GM23338 (cell line): ENCODE data around the gene VPS37B. TPM values are rescaled to one million over a fixed set of nuclear protein-coding genes. Genes with fewer than 3 reads are reported as not detected.

Source experiments
- ATAC-seq: fragments of 200-7000 bp; cut with Tn5 transposase; 3 replicates; pipeline ENCODE4 v1.9.1; 2020
- DNase-seq: peaks from one replicate; pipeline ENCODE4 v3.0.0-alpha.2; 2015; ENCODE audit warnings: low spot score
- H2AFZ ChIP-seq: fragments of 200-600 bp; sonication (generic); 2 replicates; pipeline ENCODE4 v1.8.0; 2016; ENCODE audit warnings: antibody characterized with exemption, mild to moderate bottlenecking, moderate library complexity
- H3F3A ChIP-seq: fragments of 200-600 bp; sonication (generic); replicated peaks from 2 replicates; pipeline ENCODE4 v1.8.0; 2017; ENCODE audit warnings: antibody characterized with exemption, mixed run types, low read depth
- H3K27ac ChIP-seq: fragments of 200-600 bp; sonication (generic); 2 replicates; pipeline ENCODE4 v1.6.1; 2016; ENCODE audit warnings: low read depth
- H3K27me3 ChIP-seq: fragments of 200-600 bp; sonication (generic); 2 replicates; pipeline ENCODE4 v1.8.0; 2016; ENCODE audit warnings: mild to moderate bottlenecking, mixed run types, moderate library complexity; ENCODE audit not compliant: insufficient read depth
- H3K36me3 ChIP-seq: fragments of 200-600 bp; sonication (generic); 2 replicates; pipeline ENCODE4 v1.8.0; 2016; ENCODE audit warnings: mild to moderate bottlenecking; ENCODE audit not compliant: insufficient read depth
- H3K4me1 ChIP-seq: fragments of 200-600 bp; sonication (generic); 2 replicates; pipeline ENCODE4 v1.8.0; 2016; ENCODE audit warnings: mild to moderate bottlenecking, moderate library complexity; ENCODE audit not compliant: insufficient read depth
- H3K4me2 ChIP-seq: fragments of 200-600 bp; sonication (generic); 2 replicates; pipeline ENCODE4 v1.7.1; 2017; ENCODE audit warnings: mixed run types
- H3K4me3 ChIP-seq: fragments of 200-600 bp; sonication (generic); 2 replicates; pipeline ENCODE4 v1.6.1; 2016; ENCODE audit warnings: mixed run types
- H3K79me2 ChIP-seq: fragments of 200-600 bp; sonication (generic); replicated peaks from 2 replicates; pipeline ENCODE4 v1.8.0; 2017; ENCODE audit warnings: mild to moderate bottlenecking; ENCODE audit not compliant: insufficient read depth
- H3K9me2 ChIP-seq: fragments of 200-600 bp; sonication (generic); 2 replicates; pipeline ENCODE4 v1.8.0; 2017; ENCODE audit not compliant: insufficient read depth
- H4K20me1 ChIP-seq: fragments of 200-600 bp; sonication (generic); replicated peaks from 2 replicates; pipeline ENCODE4 v1.8.0; 2017; ENCODE audit warnings: mild to moderate bottlenecking; ENCODE audit not compliant: insufficient read depth
- H3K27ac Mint-ChIP-seq: 2 replicates; pipeline ENCODE4 v1.8.0; 2020; ENCODE audit warnings: inconsistent platforms, mild to moderate bottlenecking, moderate library complexity, mixed read lengths
- H3K27me3 Mint-ChIP-seq: 3 replicates; pipeline ENCODE4 v1.8.0; 2022; ENCODE audit warnings: low read depth, mild to moderate bottlenecking, moderate library complexity, mixed read lengths, inconsistent platforms; ENCODE audit not compliant: insufficient read depth, poor library complexity
- H3K36me3 Mint-ChIP-seq: 3 replicates; pipeline ENCODE4 v1.8.0; 2021; ENCODE audit warnings: low read depth, mild to moderate bottlenecking, inconsistent platforms, moderate library complexity, mixed read lengths
- H3K4me1 Mint-ChIP-seq: 3 replicates; pipeline ENCODE4 v1.8.0; 2020; ENCODE audit warnings: mild to moderate bottlenecking, inconsistent platforms, mixed read lengths
- H3K4me3 Mint-ChIP-seq: 3 replicates; pipeline ENCODE4 v1.8.0; 2021; ENCODE audit warnings: moderate library complexity, mild to moderate bottlenecking, inconsistent platforms, mixed read lengths
- H3K9me3 Mint-ChIP-seq: 3 replicates; pipeline ENCODE4 v1.8.0; 2020; ENCODE audit warnings: moderate library complexity, mild to moderate bottlenecking, inconsistent platforms, mixed read lengths
- CREB1 ChIP-seq: fragments of 250-450 bp; sonication (Bioruptor Pico); IDR thresholded peaks from 2 replicates; pipeline ENCODE4 v1.5.0; 2020; ENCODE audit warnings: low read depth, mild to moderate bottlenecking, moderate library complexity
- CTCF ChIP-seq, 2 experiments: fragments of 200-600 bp in 1 of 2; sonication (generic) in 1 of 2; conservative IDR thresholded peaks; 2 replicates each; pipeline versions ENCODE4 v1.5.1 to v1.6.1; 2016 to 2017; ENCODE audit warnings: antibody characterized with exemption in 2 of 2, low read depth in 2 of 2, mild to moderate bottlenecking in 2 of 2, moderate library complexity in 1 of 2
- ETS1 ChIP-seq: IDR thresholded peaks from 2 replicates; pipeline ENCODE4 v1.6.1; 2016; ENCODE audit warnings: antibody characterized with exemption
- EZH2 ChIP-seq: fragments of 200-600 bp; sonication (generic); IDR thresholded peaks from one replicate; pipeline ENCODE4 v1.8.0; 2017; ENCODE audit warnings: antibody characterized with exemption, mild to moderate bottlenecking, low read depth; ENCODE audit not compliant: unreplicated experiment
- EZH2phosphoT487 ChIP-seq: fragments of 200-600 bp; sonication (generic); IDR thresholded peaks from one replicate; pipeline ENCODE4 v1.8.1; 2018; ENCODE audit warnings: antibody characterized with exemption; ENCODE audit not compliant: unreplicated experiment
- JUNB ChIP-seq: IDR thresholded peaks from one replicate; pipeline ENCODE4 v1.6.1; 2016; ENCODE audit warnings: antibody characterized with exemption; ENCODE audit not compliant: unreplicated experiment
- NANOG ChIP-seq: IDR thresholded peaks from 2 replicates; pipeline ENCODE4 v1.6.1; 2016; ENCODE audit warnings: antibody characterized with exemption, borderline replicate concordance
- POLR2AphosphoS5 ChIP-seq: IDR thresholded peaks from 2 replicates; pipeline ENCODE4 v1.6.1; 2016; ENCODE audit warnings: antibody characterized with exemption, low read depth
- REST ChIP-seq: IDR thresholded peaks from one replicate; pipeline ENCODE4 v1.6.1; 2018; ENCODE audit warnings: antibody characterized with exemption; ENCODE audit not compliant: unreplicated experiment
- STAT1 ChIP-seq: IDR thresholded peaks from one replicate; pipeline ENCODE4 v1.6.1; 2016; ENCODE audit warnings: antibody characterized with exemption; ENCODE audit not compliant: unreplicated experiment
- ZNF114 ChIP-seq: fragments of 250-450 bp; sonication (Bioruptor Pico); IDR thresholded peaks from 2 replicates; pipeline ENCODE4 v1.5.0; 2020; ENCODE audit warnings: mild to moderate bottlenecking, moderate library complexity
- ZNF331 ChIP-seq: fragments of 250-450 bp; sonication (Bioruptor Pico); IDR thresholded peaks from 2 replicates; pipeline ENCODE4 v1.5.0; 2020; ENCODE audit warnings: low read depth, mild to moderate bottlenecking, moderate library complexity
- ZNF462 ChIP-seq: fragments of 250-450 bp; sonication (Bioruptor Pico); IDR thresholded peaks from 2 replicates; pipeline ENCODE4 v1.5.0; 2020; ENCODE audit warnings: mild to moderate bottlenecking, moderate library complexity
- polyA plus RNA-seq: library from polyadenylated mRNA; unstranded; fragments of >200 nt; fragmentation: Nextera tagmentation; extraction: Ambion mirVana; gene quantifications from 2 replicates; pipeline ENCODE4 v1.2.1, GENCODE V29; 2016
- total RNA-seq: library from RNA; depleted of rRNA; stranded (reverse); fragments of >200 nt; shearing (Covaris generic); gene quantifications from 2 replicates; pipeline ENCODE4 v1.2.3, GENCODE V29; 2014

VPS37B gene
- total and polyA plus RNA-seq, 2 experiments from 2014 or later, result 6.7 to 10.9 TPM

- Histone ChIP-seq H3K4me2 (no peak overlapping the region), H3K27ac (no peak overlapping the region), H3K9me2 (no peaks in the 10 kb centered on the region), H3K36me3 (no peaks in the 10 kb centered on the region), H3K27me3 (no peaks in the 10 kb centered on the region), H3K79me2 (no peaks in the 10 kb centered on the region), H3K4me1 (no peaks in the 10 kb centered on the region), H2AFZ (no peak overlapping the region), H4K20me1 (peaks cover 3% of the 10 kb centered on the region; the same call in 1 of the 2 replicates), H3K4me3 (no peak overlapping the region), H3F3A (no peaks in the 10 kb centered on the region)
- Mint-ChIP-seq H3K4me3 (no peak overlapping the region), H3K27ac (no peak overlapping the region), H3K9me3 (no peaks in the 10 kb centered on the region), H3K27me3 (peaks cover 17% of the 10 kb centered on the region), H3K36me3 (no peaks in the 10 kb centered on the region; the same call in 2 of the 3 replicates), H3K4me1 (no peaks in the 10 kb centered on the region)
- DNase-seq, result no peak
- no peak for ATAC-seq
- TF ChIP-seq NANOG (no peak), STAT1 (no peak), EZH2phosphoT487 (no peak), ZNF331 (CRISPR knock-in tag) (no peak), EZH2 (no peak), CTCF (conservative IDR thresholded peaks at IDR 0.05; ENCODE audit: low read depth in 2 of 2) (no peak), POLR2AphosphoS5 (no peak), CREB1 (CRISPR knock-in tag) (no peak), ETS1 (no peak), REST (no peak), JUNB (no peak), ZNF462 (no peak), ZNF114 (CRISPR knock-in tag) (no peak)
Measured at GRCh38 chr12:122944605-122945592, 49.0 kb upstream of the VPS37B start.
